ENCODE measurements around the gene PDCD11. TPM values are rescaled to one million over a fixed set of nuclear protein-coding genes. Genes with fewer than 3 reads are reported as not detected.

Gene PDCD11
- total RNA-seq, 1 experiment from 2014 or later, result 106 TPM

- no peak for TF ChIP-seq YY1 (IDR thresholded peaks at IDR 0.05; ENCODE audit: extremely low read depth, insufficient replicate concordance, low read depth, low read length)
- TF ChIP-seq EGR1 (IDR thresholded peaks at IDR 0.05; ENCODE audit: low read depth), result no peak
These were observed 79.0 kb downstream of the PDCD11 start (continued) for GRCh38 chr10:103475437-103475836.

- CTCF ChIA-PET, result interaction anchor here (0.6 to 2.2 kb wide), 11 partner anchors 9 to 558 kb away, joined by 3 to 13 read pairs (median 4); partner anchors contain the start of genes CALHM2 and CNNM2
- peaks cover 23 to 42% of the 10 kb centered on the region in 2 experiments for H3K4me1 ChIP-seq (ENCODE audit: control insufficient read depth in 1 of 2, insufficient read depth in 2 of 2, low read length in 2 of 2)
- TF ChIP-seq EGR1 (IDR thresholded peaks at IDR 0.05; ENCODE audit: low read depth) (no peak), POLR2A (IDR thresholded peaks at IDR 0.05; ENCODE audit: borderline replicate concordance, extremely low read depth, insufficient read depth, insufficient read length) (no peak), CEBPB (IDR thresholded peaks at IDR 0.05; ENCODE audit: low read depth) (no peak), YY1 (IDR thresholded peaks at IDR 0.05; ENCODE audit: extremely low read depth, insufficient replicate concordance, low read depth, low read length) (peak; percentile 21), POLR2AphosphoS5 (IDR thresholded peaks at IDR 0.05; ENCODE audit: low read depth, low read length) (no peak), JUND (IDR thresholded peaks at IDR 0.05) (no peak), ZNF274 (IDR thresholded peaks at IDR 0.05; ENCODE audit: low read depth, low read length) (no peak), EZH2phosphoT487 (IDR thresholded peaks at IDR 0.05; ENCODE audit: borderline replicate concordance) (no peak), SP1 (IDR thresholded peaks at IDR 0.05; ENCODE audit: low read depth) (no peak), ZFX (IDR thresholded peaks at IDR 0.05) (no peak), RAD21 (IDR thresholded peaks at IDR 0.05; ENCODE audit: low read depth) (peak; percentile 87), FOSL1 (IDR thresholded peaks at IDR 0.05; ENCODE audit: low read depth) (no peak)
- TF ChIP-seq, protein P1, sequence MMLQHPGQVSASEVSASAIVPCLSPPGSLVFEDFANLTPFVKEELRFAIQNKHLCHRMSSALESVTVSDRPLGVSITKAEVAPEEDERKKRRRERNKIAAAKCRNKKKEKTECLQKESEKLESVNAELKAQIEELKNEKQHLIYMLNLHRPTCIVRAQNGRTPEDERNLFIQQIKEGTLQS (IDR thresholded peaks at IDR 0.05), result no peak
- TF ChIP-seq, protein P2, sequence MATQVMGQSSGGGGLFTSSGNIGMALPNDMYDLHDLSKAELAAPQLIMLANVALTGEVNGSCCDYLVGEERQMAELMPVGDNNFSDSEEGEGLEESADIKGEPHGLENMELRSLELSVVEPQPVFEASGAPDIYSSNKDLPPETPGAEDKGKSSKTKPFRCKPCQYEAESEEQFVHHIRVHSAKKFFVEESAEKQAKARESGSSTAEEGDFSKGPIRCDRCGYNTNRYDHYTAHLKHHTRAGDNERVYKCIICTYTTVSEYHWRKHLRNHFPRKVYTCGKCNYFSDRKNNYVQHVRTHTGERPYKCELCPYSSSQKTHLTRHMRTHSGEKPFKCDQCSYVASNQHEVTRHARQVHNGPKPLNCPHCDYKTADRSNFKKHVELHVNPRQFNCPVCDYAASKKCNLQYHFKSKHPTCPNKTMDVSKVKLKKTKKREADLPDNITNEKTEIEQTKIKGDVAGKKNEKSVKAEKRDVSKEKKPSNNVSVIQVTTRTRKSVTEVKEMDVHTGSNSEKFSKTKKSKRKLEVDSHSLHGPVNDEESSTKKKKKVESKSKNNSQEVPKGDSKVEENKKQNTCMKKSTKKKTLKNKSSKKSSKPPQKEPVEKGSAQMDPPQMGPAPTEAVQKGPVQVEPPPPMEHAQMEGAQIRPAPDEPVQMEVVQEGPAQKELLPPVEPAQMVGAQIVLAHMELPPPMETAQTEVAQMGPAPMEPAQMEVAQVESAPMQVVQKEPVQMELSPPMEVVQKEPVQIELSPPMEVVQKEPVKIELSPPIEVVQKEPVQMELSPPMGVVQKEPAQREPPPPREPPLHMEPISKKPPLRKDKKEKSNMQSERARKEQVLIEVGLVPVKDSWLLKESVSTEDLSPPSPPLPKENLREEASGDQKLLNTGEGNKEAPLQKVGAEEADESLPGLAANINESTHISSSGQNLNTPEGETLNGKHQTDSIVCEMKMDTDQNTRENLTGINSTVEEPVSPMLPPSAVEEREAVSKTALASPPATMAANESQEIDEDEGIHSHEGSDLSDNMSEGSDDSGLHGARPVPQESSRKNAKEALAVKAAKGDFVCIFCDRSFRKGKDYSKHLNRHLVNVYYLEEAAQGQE (IDR thresholded peaks at IDR 0.05; ENCODE audit: low read depth), result no peak
- TF ChIP-seq, protein P3, sequence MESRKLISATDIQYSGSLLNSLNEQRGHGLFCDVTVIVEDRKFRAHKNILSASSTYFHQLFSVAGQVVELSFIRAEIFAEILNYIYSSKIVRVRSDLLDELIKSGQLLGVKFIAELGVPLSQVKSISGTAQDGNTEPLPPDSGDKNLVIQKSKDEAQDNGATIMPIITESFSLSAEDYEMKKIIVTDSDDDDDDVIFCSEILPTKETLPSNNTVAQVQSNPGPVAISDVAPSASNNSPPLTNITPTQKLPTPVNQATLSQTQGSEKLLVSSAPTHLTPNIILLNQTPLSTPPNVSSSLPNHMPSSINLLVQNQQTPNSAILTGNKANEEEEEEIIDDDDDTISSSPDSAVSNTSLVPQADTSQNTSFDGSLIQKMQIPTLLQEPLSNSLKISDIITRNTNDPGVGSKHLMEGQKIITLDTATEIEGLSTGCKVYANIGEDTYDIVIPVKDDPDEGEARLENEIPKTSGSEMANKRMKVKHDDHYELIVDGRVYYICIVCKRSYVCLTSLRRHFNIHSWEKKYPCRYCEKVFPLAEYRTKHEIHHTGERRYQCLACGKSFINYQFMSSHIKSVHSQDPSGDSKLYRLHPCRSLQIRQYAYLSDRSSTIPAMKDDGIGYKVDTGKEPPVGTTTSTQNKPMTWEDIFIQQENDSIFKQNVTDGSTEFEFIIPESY (IDR thresholded peaks at IDR 0.05; ENCODE audit: extremely low read depth, insufficient replicate concordance, low read length), result no peak
- TF ChIP-seq, protein P4, sequence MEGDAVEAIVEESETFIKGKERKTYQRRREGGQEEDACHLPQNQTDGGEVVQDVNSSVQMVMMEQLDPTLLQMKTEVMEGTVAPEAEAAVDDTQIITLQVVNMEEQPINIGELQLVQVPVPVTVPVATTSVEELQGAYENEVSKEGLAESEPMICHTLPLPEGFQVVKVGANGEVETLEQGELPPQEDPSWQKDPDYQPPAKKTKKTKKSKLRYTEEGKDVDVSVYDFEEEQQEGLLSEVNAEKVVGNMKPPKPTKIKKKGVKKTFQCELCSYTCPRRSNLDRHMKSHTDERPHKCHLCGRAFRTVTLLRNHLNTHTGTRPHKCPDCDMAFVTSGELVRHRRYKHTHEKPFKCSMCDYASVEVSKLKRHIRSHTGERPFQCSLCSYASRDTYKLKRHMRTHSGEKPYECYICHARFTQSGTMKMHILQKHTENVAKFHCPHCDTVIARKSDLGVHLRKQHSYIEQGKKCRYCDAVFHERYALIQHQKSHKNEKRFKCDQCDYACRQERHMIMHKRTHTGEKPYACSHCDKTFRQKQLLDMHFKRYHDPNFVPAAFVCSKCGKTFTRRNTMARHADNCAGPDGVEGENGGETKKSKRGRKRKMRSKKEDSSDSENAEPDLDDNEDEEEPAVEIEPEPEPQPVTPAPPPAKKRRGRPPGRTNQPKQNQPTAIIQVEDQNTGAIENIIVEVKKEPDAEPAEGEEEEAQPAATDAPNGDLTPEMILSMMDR (IDR thresholded peaks at IDR 0.05 in 2 of 3, conservative IDR thresholded peaks at IDR 0.05 in 1 of 3; ENCODE audit: borderline replicate concordance in 1 of 3, insufficient read depth in 1 of 3, low read depth in 2 of 3, low read length in 2 of 3), result peak; percentile 67 to 84 (median 76)
These were observed 79.8 kb downstream of the PDCD11 start for GRCh38 chr10:103476046-103476768.

More at GRCh38 chr10:103476046-103476768, 79.8 kb downstream of the PDCD11 start:
- no peaks in the 10 kb centered on the region for H3K9me3 ChIP-seq (ENCODE audit: control insufficient read depth in 1 of 2, insufficient read depth in 1 of 2, low read depth in 1 of 2, low read length in 2 of 2)
- DNase-seq (ENCODE audit: low read depth, low spot score) (no peak), ATAC-seq (peak; percentile 77)
- intact Hi-C loops (cut with micrococcal nuclease), result loop anchor here (5.0 kb wide), 1 partner anchor 384 kb away; no protein-coding TSS in a partner anchor
- H3K27ac ChIP-seq (ENCODE audit: low read depth, low read length), result no peak overlapping the region
- H3K36me3 ChIP-seq (ENCODE audit: control insufficient read depth in 1 of 2, insufficient read depth in 2 of 2, low read length in 2 of 2), result no peaks in the 10 kb centered on the region
- POLR2A ChIA-PET, result interaction anchor here (1.1 kb wide), 1 partner anchor 24 kb away, joined by 3 read pairs; the partner anchor contains the start of gene CALHM2
- H3K4me3 ChIP-seq (replicated peaks in 1 of 2; ENCODE audit: low read depth in 1 of 2, low read length in 2 of 2), result no peak overlapping the region
- RAD21 ChIA-PET (ENCODE audit: low non-redundant PET in 1 of 2, low total read pairs in 2 of 2, uncharacterized antibody in 2 of 2, unreplicated experiment in 2 of 2), result interaction anchor here in 1 of 2 experiments (1.0 kb wide), 1 partner anchor 14 kb away, joined by 3 read pairs; no protein-coding TSS in a partner anchor
- BruUV-seq (replicated peaks), result no TSS peak
- H3K9ac ChIP-seq (ENCODE audit: low read length), result no peak overlapping the region
- no peak overlapping the region for H3K4me2 ChIP-seq (ENCODE audit: low read length)
- H3K9me2 ChIP-seq (ENCODE audit: insufficient read depth), result no peaks in the 10 kb centered on the region
- H3K27me3 ChIP-seq (ENCODE audit: insufficient read depth, low read length), result no peaks in the 10 kb centered on the region
- no peaks in the 10 kb centered on the region for H3K79me2 ChIP-seq (ENCODE audit: insufficient read depth, low read length)
- peak overlapping the region; percentile 65 for H2AFZ ChIP-seq (ENCODE audit: low read depth, low read length, poor library complexity, severe bottlenecking)
- no peaks in the 10 kb centered on the region for H4K20me1 ChIP-seq (ENCODE audit: insufficient read depth)
